Measurements from ENCODE around the gene DOK6. TPM values are rescaled to one million over a fixed set of nuclear protein-coding genes. Genes with fewer than 3 reads are reported as not detected.

The DOK6 gene
- total and polyA plus RNA-seq, 2 experiments from 2014 or later = 0.29 to 0.42 TPM

- H3K27ac Mint-ChIP-seq = 0 out of 2 replicates have a peak overlapping the region, but pooled peaks have one; percentile 14
- peaks cover 4% of the 10 kb centered on the region; the same call in 2 of the 3 replicates for H3K4me1 Mint-ChIP-seq
- no peaks in the 10 kb centered on the region for H3K36me3 Mint-ChIP-seq (ENCODE audit: low read depth)
- ATAC-seq (no peak), DNase-seq (ENCODE audit: low spot score) (no peak)
- peaks cover 3% of the 10 kb centered on the region; the same call in 1 of the 2 replicates for H3K9me2 ChIP-seq (ENCODE audit: insufficient read depth)
- H3K27ac ChIP-seq (ENCODE audit: low read depth) = no peak overlapping the region
- H3K27me3 ChIP-seq (ENCODE audit: insufficient read depth) = no peaks in the 10 kb centered on the region
- H4K20me1 ChIP-seq (replicated peaks; ENCODE audit: insufficient read depth) = no peaks in the 10 kb centered on the region
- H2AFZ ChIP-seq = 0 out of 2 replicates have a peak overlapping the region, but pooled peaks have one; percentile 49
- H3F3A ChIP-seq (replicated peaks; ENCODE audit: low read depth) = no peaks in the 10 kb centered on the region
- no peak overlapping the region for H3K4me3 Mint-ChIP-seq
- no peak overlapping the region for H3K4me2 ChIP-seq
- H3K4me1 ChIP-seq (ENCODE audit: insufficient read depth) = no peaks in the 10 kb centered on the region
- H3K79me2 ChIP-seq (replicated peaks; ENCODE audit: insufficient read depth) = no peaks in the 10 kb centered on the region
- no peak overlapping the region for H3K4me3 ChIP-seq
- no peaks in the 10 kb centered on the region for H3K36me3 ChIP-seq (ENCODE audit: insufficient read depth)
- no peaks in the 10 kb centered on the region; the same call in 2 of the 3 replicates for H3K9me3 Mint-ChIP-seq
- no peak for TF ChIP-seq JUNB (IDR thresholded peaks at IDR 0.05; ENCODE audit: unreplicated experiment)
- no peak for TF ChIP-seq ZNF462 (CRISPR knock-in tag; IDR thresholded peaks at IDR 0.05)
- TF ChIP-seq ZNF331 (CRISPR knock-in tag; IDR thresholded peaks at IDR 0.05; ENCODE audit: low read depth) = no peak
- no peak for TF ChIP-seq EZH2phosphoT487 (IDR thresholded peaks at IDR 0.05; ENCODE audit: unreplicated experiment)
- no peak for TF ChIP-seq NANOG (IDR thresholded peaks at IDR 0.05; ENCODE audit: borderline replicate concordance)
- TF ChIP-seq EZH2 (IDR thresholded peaks at IDR 0.05; ENCODE audit: low read depth, unreplicated experiment) = no peak
- no peak for TF ChIP-seq POLR2AphosphoS5 (IDR thresholded peaks at IDR 0.05; ENCODE audit: low read depth)
- no peak for TF ChIP-seq STAT1 (IDR thresholded peaks at IDR 0.05; ENCODE audit: unreplicated experiment)
- no peak for TF ChIP-seq CTCF (conservative IDR thresholded peaks at IDR 0.05; ENCODE audit: low read depth in 2 of 2)
- no peak for TF ChIP-seq ZNF114 (CRISPR knock-in tag; IDR thresholded peaks at IDR 0.05)
- no peak for TF ChIP-seq REST (IDR thresholded peaks at IDR 0.05; ENCODE audit: unreplicated experiment)
- no peak for TF ChIP-seq ETS1 (IDR thresholded peaks at IDR 0.05)
- TF ChIP-seq CREB1 (CRISPR knock-in tag; IDR thresholded peaks at IDR 0.05; ENCODE audit: low read depth) = no peak
- H3K27me3 Mint-ChIP-seq (ENCODE audit: insufficient read depth, low read depth, poor library complexity) = no peaks in the 10 kb centered on the region
Measured at GRCh38 chr18:69647702-69648101, 247.0 kb downstream of the DOK6 start.
